Rectal smooth muscle tissue (tissue), 1 donor: Measurements from ENCODE around the gene SMAD3.
"Not testable (repeated sequence)": the region's sequence is repeated elsewhere in the genome, so short reads cannot be mapped to it uniquely, and the experiment has no call there.

Experiments
- H3K27ac ChIP-seq: one replicate; pipeline ENCODE4 v1.7.0; 2013; ENCODE audit warnings: low read depth, low read length, inconsistent platforms
- H3K27me3 ChIP-seq: one replicate; pipeline ENCODE4 v1.7.0; 2013; ENCODE audit warnings: low read length; ENCODE audit not compliant: control insufficient read depth, insufficient read depth
- H3K36me3 ChIP-seq: one replicate; pipeline ENCODE4 v1.7.0; 2013; ENCODE audit warnings: low read length; ENCODE audit not compliant: control insufficient read depth, insufficient read depth
- H3K4me1 ChIP-seq: one replicate; pipeline ENCODE4 v1.7.0; 2013; ENCODE audit warnings: low read length; ENCODE audit not compliant: control insufficient read depth, insufficient read depth
- H3K4me3 ChIP-seq: one replicate; pipeline ENCODE4 v1.7.0; 2013; ENCODE audit warnings: low read length
- H3K9ac ChIP-seq: one replicate; pipeline ENCODE4 v1.7.0; 2013; ENCODE audit warnings: low read length

SMAD3 gene

DNA sequence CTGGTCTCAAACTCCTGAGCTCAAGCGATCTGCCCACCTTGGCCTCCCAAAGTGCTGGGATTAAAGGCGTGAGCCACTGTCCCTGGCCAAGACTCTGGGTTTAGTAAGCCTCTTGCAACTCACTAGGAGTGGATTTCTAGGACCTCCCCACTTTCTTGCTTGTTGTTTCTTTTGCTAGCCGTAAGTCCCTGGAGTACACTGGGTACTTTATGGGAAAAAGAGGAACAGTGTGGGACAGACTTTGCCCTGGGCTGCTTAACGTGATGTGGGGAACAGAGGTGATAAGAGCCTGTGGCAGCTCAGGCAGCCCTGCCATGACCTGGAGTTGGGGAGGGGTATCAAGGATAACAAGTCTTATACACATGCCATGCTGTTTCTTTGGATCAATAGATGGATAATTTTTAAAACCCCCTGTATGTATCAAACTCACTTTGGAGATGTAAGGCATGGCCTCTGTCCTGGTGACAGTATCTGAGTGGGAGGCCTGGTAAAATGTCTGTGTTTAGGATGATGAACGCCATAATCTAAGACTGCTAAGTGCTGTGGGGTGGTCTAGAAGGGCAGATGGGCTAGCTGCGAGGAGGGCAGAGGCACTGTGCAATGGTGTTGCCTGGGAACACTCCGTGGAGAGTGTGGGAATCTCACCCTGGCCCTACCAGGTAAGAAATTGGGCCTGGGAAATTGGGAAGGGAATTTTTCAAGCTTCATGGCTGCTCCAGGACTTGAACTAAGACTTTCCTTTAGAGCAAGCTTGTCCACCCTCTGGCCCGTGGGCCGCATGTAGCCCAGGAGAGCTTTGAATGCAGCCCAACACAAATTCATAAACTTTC, 54.8 kb downstream of the SMAD3 start:
- Histone ChIP-seq H3K27ac (peak overlapping the region; percentile 67), H3K27me3 (no peaks in the 10 kb centered on the region), H3K4me3 (no peak overlapping the region), H3K9ac (no peak overlapping the region), H3K36me3 (no peaks in the 10 kb centered on the region), H3K4me1 (peaks cover 24% of the 10 kb centered on the region)

DNA sequence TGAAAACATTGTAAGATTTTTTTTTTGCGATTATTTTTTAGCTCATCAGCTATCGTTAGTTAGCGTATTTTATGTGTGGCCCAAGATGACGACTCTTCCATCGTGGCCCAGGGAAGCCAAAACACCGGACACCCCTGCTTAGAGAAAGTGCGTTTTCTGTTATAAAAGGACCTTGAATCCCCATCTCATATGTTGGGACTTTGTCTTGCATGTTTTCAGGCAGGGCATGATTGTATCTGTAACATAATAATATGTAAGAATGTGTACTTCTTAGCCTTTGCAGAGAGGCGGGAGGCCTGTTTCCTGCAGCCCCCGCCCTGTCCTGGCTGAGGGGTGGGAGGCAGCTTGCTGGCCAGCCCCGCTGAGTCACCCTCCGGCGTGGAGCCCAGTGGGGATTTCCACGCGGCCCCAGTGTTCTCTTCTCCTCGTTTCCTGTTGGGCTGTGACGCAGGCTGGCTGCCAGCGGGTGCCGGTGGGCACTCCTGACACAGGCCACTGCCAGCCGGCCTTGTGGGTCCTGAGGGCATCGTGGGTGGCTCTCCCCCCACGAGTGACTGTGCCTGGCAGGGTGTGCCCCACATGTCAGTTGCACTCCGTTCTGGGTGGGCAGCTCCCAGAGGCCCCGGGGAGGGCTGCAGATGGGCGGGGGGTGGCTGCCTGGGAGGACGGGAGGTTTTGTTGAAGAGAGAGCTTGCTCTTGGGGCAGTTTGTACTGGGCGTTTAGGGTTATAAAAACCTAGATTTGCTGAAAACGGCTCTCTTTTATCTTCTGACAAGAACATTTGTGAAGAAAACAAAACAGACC, 55.6 kb downstream of the SMAD3 start:
- Histone ChIP-seq H3K36me3 (no peaks in the 10 kb centered on the region), H3K4me3 (peak overlapping the region; percentile 3), H3K27me3 (no peaks in the 10 kb centered on the region), H3K9ac (no peak overlapping the region), H3K4me1 (peaks cover 31% of the 10 kb centered on the region), H3K27ac (peak overlapping the region; percentile 67)

DNA sequence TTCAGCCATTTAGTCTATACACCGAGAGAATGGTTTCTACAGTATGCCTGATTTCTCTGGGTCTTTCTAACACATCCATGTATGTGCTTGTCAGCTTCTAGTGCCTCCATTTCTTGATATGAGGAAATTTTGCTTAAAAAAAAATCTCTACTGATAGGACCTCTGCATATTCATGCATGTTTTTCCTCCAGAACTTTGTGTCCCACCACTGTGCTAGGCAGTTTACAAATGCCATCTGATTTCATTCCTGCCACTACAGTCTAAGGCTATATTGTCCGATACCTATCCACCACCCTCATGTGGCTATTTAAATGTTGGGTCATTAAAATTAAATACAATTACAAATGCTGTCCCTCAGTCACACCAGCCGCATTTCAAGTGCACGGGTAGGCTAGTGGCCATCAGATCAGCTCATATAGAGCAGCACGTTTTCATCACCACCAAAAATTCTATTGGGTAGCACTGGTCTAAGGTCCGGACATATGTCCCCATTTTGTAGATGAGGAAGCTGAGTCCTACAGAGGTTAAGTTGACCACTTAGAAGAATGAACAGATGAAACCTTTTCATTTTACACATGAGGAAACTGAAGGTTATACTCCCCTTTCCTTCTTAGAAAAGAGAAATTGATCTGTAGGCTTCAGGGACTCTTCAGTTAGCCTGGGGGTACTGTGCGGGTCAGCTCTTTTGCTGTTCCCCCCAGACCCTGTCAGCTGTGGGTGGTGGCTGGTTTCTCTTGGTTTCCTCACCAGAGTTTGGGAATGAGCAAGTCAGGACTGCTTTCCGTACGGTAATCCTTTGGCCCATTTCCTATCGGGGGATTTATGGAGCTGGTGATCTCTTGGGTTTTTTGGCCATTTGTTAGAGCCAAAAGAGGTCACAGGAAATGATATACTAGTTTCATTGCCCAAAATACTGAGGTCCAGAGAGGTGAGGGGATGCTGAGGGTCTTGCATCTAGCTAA, 56.5 kb downstream of the SMAD3 start:
- Histone ChIP-seq H3K4me1 (peaks cover 36% of the 10 kb centered on the region), H3K27me3 (no peaks in the 10 kb centered on the region), H3K36me3 (no peaks in the 10 kb centered on the region), H3K9ac (no peak overlapping the region), H3K4me3 (no peak overlapping the region), H3K27ac (peak overlapping the region; percentile 67)

DNA sequence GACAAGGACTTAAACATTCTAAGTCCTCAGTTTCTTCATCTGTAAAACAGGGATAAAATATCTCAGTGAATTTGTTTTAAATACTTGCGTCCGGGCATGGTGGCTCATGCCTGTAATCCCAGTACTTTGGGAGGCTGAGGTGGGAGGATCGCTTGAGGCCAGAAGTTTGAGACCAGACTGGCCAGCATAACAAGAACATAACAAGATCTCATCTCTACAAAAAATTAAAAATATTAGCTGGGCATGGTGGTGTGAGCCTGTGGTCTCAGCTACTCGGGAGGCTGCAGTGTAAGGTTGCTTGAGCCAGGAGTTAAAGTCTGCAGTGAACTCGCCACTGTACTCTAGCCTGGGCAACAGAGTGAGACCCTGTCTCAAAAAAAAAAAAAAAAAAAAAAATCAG, 57.4 kb downstream of the SMAD3 start:
- H3K4me1 ChIP-seq, result peaks cover 31% of the 10 kb centered on the region
- not testable (repeated sequence) for H3K9ac ChIP-seq, H3K27me3 ChIP-seq, H3K36me3 ChIP-seq, H3K27ac ChIP-seq, H3K4me3 ChIP-seq

DNA sequence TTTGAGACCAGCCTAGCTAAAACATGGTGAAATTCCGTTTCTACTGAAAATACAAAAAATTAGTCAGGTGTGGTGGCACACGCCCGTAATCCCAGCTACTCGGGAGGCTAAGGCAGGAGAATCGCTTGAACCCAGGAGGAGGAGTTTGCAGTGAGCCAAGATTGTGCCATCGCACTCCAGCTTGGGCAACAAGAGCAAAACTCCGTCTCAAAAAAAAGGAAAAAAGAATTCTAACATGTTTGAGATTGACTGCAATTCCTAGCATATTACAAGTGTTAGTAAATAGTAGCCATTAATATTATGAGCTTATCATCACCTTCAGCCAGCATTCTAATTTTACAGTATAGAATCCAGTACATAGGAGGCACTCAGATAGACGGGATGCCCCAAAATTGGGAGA, 57.9 kb downstream of the SMAD3 start:
- not testable (repeated sequence) for H3K27ac ChIP-seq, H3K27me3 ChIP-seq, H3K4me3 ChIP-seq, H3K9ac ChIP-seq, H3K36me3 ChIP-seq
- peaks cover 31% of the 10 kb centered on the region for H3K4me1 ChIP-seq

DNA sequence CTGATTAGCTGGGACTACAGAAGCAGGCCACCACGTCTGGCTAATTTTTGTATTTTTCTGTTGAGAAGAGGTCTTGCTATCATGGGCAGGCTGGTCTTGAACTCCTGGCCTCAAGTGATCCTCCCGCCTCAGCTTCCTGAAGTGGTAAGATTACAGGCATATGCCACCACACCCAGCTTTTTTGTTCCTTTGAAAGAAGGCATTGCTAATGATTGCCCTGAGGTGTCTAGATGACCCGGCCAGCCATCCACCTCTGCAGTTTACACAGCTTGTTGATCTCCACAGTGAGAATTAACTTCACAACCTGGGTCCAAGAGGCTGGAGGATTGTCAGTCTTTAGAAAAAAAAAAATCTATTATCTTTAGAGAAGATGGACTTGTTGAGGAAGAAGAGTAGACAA, 58.7 kb downstream of the SMAD3 start:
- Histone ChIP-seq H3K9ac (no peak overlapping the region), H3K4me1 (peaks cover 31% of the 10 kb centered on the region), H3K27ac (no peak overlapping the region), H3K27me3 (no peaks in the 10 kb centered on the region), H3K4me3 (no peak overlapping the region), H3K36me3 (no peaks in the 10 kb centered on the region)

DNA sequence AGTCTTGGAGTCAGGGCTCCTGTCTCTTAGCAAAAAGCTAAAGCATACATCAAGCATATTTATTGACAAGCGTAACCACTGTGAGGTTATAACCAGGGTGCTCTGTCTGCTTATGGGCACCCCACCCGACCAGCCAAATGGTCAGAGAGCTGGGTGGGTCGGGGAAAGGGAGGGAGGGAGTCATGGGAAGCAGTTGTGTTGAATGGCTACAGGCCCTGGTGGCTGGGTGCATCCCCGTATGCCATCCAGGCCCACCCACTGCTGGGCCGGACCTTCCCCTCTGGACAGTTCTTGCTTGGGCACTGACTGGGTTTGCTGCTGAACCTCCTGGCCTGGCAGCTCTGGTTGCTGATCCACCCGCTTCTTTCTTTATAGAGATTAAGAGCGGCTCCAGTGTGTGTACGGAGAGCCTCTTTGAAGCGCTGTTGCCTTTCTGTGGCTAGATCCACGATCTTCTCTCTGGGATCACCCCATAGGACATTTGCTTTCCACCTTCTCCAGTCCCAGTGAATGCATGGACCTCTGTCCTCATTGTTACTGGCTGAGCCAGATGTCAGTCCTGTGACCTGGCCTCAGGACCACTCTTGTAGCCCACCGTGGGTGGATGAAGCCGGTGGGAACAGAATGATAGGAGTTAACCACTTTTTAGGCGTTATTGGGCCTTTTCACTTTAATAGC, 59.6 kb downstream of the SMAD3 start:
- H3K4me1 ChIP-seq, result peaks cover 30% of the 10 kb centered on the region
- H3K27me3 ChIP-seq, result no peaks in the 10 kb centered on the region
- no peak overlapping the region for H3K9ac ChIP-seq
- H3K27ac ChIP-seq, result peak overlapping the region; percentile 73
- H3K36me3 ChIP-seq, result no peaks in the 10 kb centered on the region
- no peak overlapping the region for H3K4me3 ChIP-seq

DNA sequence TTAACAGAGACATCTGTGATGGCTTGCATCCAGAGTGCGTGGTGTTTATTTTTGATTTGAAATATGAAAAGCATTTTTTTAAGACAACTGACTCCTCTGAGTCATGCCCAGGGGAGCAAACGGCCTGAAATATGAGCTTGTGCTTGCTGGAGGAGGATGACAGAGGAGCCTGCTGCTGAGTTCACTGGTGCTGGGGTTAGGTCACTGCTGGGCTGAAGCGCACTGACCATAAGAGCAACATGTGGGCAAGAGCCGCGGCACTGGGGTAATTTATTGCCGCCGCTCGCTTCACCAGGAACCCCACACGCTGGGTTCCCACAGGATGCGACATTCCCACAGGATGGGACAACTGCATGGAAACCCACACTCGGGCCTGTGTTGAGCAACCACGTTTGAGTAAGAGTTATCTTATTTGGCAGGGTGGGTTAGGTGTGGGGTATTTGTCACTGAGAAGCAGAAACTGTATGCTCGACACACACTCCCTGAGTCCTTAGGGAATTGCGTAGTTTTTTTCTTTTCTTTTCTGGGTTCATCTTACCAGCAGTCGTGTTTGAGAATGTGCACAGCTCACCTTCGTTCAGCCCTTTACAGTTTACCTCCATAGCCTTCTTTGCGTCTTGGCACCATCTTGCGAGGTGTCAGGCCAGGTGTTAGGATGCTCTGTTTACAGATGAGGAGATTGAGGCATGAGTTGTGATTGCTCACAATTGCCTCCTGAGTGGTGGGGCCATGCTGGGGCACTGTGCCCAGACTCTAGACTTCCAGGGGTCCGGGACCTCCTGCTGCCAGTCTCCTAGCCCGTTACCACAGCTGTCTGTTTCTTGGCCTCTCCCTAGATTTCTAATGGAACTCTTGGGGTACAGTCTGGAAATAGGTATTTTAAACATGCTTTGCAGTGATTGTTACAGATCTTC, 60.4 kb downstream of the SMAD3 start:
- Histone ChIP-seq H3K9ac (no peak overlapping the region), H3K4me3 (peak overlapping the region; percentile 16), H3K4me1 (peaks cover 22% of the 10 kb centered on the region), H3K27me3 (no peaks in the 10 kb centered on the region), H3K27ac (peak overlapping the region; percentile 73), H3K36me3 (no peaks in the 10 kb centered on the region)

DNA sequence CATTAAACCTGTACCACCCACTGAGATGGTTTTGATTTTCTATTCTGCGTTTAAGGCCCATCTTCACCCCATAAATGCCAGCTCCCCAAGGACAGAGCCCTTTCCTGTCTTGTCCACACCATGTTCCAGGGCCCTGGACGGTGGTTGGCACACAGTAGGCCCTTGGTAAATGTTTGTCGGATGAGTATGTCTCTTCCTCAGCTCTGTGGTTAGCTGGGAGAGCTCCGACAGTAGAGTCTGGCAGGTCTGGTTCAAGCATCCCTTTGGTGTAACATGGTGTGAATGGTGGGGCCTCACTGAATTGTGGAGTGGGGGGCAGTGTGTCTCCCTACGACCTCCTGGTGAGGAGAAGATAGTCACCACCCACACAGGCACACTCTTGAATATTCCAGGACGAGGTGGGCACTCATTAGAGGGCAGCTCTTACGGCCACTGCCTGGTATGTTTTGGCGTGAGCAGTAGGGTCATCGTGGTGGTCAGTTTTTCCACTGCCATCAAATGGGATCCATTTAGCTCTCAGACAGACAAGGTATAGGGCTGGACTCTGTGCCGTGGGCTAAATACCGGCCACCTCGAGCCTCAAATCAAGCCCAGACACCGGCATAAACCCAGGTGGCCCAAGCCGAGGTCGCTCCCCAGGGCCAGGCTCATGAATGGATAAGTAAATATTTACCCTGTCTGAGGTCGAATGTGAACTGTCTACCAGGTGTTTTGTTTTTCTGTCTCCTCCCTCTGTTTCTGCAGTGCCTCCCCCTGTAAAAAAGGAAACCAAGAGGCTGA, 61.3 kb downstream of the SMAD3 start:
- Histone ChIP-seq H3K4me3 (no peak overlapping the region), H3K9ac (no peak overlapping the region), H3K27ac (peak overlapping the region; percentile 73), H3K36me3 (no peaks in the 10 kb centered on the region), H3K4me1 (peaks cover 22% of the 10 kb centered on the region), H3K27me3 (no peaks in the 10 kb centered on the region)

DNA sequence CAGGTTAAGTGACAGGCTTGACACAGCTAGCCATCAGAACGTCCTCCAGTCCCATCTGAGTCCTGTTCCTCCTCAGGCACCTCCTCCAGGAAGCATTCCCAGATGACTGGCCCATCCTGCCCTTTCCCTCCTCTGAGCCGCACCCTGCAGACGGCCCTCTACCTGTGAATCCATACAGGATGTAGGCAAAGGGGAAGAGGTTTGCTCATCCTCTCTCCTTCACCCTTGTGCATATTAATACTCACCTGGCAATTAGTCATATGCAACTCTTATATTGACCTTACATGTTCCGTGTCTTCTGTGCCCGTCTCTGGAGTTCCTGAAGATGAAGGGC, 61.9 kb downstream of the SMAD3 start:
- H3K27ac ChIP-seq, result peak overlapping the region; percentile 18
- no peak overlapping the region for H3K9ac ChIP-seq
- H3K4me1 ChIP-seq, result peaks cover 22% of the 10 kb centered on the region
- H3K4me3 ChIP-seq, result no peak overlapping the region
- no peaks in the 10 kb centered on the region for H3K36me3 ChIP-seq
- H3K27me3 ChIP-seq, result no peaks in the 10 kb centered on the region
